DOHH2 (cell line): Measurements from ENCODE around the gene DCHS2.

Source experiments
- H3F3A ChIP-seq: fragments of 200-600 bp; sonication (generic), shearing (Covaris generic); 2 replicates; pipeline ENCODE4 v1.6.0; 2016; ENCODE audit warnings: antibody characterized with exemption, mild to moderate bottlenecking; ENCODE audit not compliant: control insufficient read depth, insufficient read depth
- H3K27ac ChIP-seq: fragments of 200-600 bp; sonication (generic); 2 replicates; pipeline ENCODE4 v1.5.1; 2014; ENCODE audit warnings: low read depth, mild to moderate bottlenecking, low read length, moderate library complexity
- H3K27me3 ChIP-seq: fragments of 200-600 bp; sonication (generic); 2 replicates; pipeline ENCODE4 v1.6.1; 2014; ENCODE audit warnings: mild to moderate bottlenecking, low read length, mixed read lengths; ENCODE audit not compliant: control insufficient read depth
- H3K36me3 ChIP-seq: fragments of 200-600 bp; sonication (generic); 2 replicates; pipeline ENCODE4 v1.6.1; 2014; ENCODE audit warnings: mild to moderate bottlenecking, low read length, moderate library complexity, mixed read lengths; ENCODE audit not compliant: control insufficient read depth
- H3K4me1 ChIP-seq: fragments of 200-600 bp; sonication (generic); 2 replicates; pipeline ENCODE4 v1.6.1; 2014; ENCODE audit warnings: mild to moderate bottlenecking, low read length, mixed read lengths; ENCODE audit not compliant: control insufficient read depth
- H3K4me2 ChIP-seq: fragments of 200-600 bp; sonication (generic); 2 replicates; pipeline ENCODE4 v1.6.0; 2014; ENCODE audit warnings: mild to moderate bottlenecking, low read length, moderate library complexity
- H3K4me3 ChIP-seq: fragments of 200-600 bp; sonication (generic); 2 replicates; pipeline ENCODE4 v1.5.1; 2014; ENCODE audit warnings: mild to moderate bottlenecking, low read length, mixed read lengths
- H3K79me2 ChIP-seq: fragments of 200-600 bp; sonication (generic); 2 replicates; pipeline ENCODE4 v1.6.1; 2014; ENCODE audit warnings: mild to moderate bottlenecking, low read length, mixed read lengths; ENCODE audit not compliant: control insufficient read depth
- H3K9me2 ChIP-seq: fragments of 200-600 bp; sonication (generic); replicated peaks from 2 replicates; pipeline ENCODE4 v1.6.1; 2014; ENCODE audit warnings: mild to moderate bottlenecking, low read length, mixed read lengths; ENCODE audit not compliant: control insufficient read depth
- H3K9me3 ChIP-seq: fragments of 200-600 bp; sonication (generic); 2 replicates; pipeline ENCODE4 v1.6.1; 2014; ENCODE audit warnings: antibody characterized with exemption, low read length, mixed read lengths; ENCODE audit not compliant: control insufficient read depth, insufficient read depth
- H4K20me1 ChIP-seq: fragments of 200-600 bp; sonication (generic); 2 replicates; pipeline ENCODE4 v1.6.0; 2014; ENCODE audit warnings: low read depth, mild to moderate bottlenecking, antibody characterized with exemption, low read length, moderate library complexity; ENCODE audit not compliant: control insufficient read depth, insufficient read depth
- CTCF ChIP-seq: fragments of 200-600 bp; sonication (generic); IDR thresholded peaks from one replicate; pipeline ENCODE4 v1.5.1; 2014; ENCODE audit warnings: antibody characterized with exemption, mild to moderate bottlenecking, low read depth, low read length; ENCODE audit not compliant: poor library complexity, severe bottlenecking
- EZH2phosphoT487 ChIP-seq: fragments of 200-600 bp; sonication (generic); IDR thresholded peaks from 2 replicates; pipeline ENCODE4 v1.6.1; 2017; ENCODE audit warnings: borderline replicate concordance, mild to moderate bottlenecking, antibody characterized with exemption, low read length, moderate library complexity, mixed read lengths

The DCHS2 gene

DNA sequence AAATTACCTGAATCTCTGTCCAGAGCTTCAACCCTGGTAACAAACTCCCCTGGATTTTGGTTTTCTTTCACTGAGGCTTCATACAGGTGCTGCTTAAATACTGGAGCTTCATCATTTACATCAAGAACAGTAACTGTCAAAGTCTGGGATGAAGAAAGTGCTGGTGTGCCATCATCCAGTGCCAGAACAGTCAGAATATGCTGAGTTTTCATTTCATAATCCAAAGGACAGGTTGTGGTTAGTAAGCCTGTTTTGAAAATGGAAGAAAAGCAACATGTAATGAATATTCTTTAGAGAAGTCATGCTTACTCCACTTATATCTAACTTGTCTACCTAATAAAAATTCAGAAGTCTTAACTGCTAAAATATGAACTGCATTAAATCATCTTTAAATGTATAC lies 175.9 kb downstream of the DCHS2 start:
- Histone ChIP-seq H3K4me3 (no peak overlapping the region), H3K79me2 (no peaks in the 10 kb centered on the region), H3K4me1 (no peaks in the 10 kb centered on the region), H3K4me2 (no peak overlapping the region), H3K36me3 (no peaks in the 10 kb centered on the region), H3K9me3 (no peaks in the 10 kb centered on the region), H3K27me3 (no peaks in the 10 kb centered on the region), H3K9me2 (no peaks in the 10 kb centered on the region), H4K20me1 (no peaks in the 10 kb centered on the region), H3F3A (no peaks in the 10 kb centered on the region), H3K27ac (no peak overlapping the region)
- TF ChIP-seq CTCF (no peak), EZH2phosphoT487 (no peak)

DNA sequence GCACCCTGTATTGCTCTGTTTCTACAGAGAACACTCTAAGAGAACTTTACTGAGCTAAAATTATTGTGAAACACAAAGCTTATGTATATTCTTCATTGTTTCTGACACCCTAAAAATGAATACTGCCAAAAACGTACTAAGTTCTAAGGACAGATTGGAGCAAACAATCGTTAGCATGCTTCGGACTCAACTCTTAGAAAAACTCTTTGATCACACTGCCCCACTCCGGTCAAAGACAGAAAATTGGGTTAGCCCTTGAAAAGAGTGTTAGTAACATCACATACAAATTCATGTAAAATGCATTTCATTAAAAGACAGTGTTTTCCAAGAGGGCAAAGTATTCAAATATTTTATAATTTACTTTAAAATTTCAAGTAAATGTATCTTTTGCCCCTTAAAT lies 177.4 kb downstream of the DCHS2 start:
- no peaks in the 10 kb centered on the region for H4K20me1 ChIP-seq
- H3F3A ChIP-seq, result no peaks in the 10 kb centered on the region
- H3K4me1 ChIP-seq, result no peaks in the 10 kb centered on the region
- no peaks in the 10 kb centered on the region for H3K9me2 ChIP-seq
- H3K79me2 ChIP-seq, result no peaks in the 10 kb centered on the region
- no peak overlapping the region for H3K4me2 ChIP-seq
- H3K9me3 ChIP-seq, result no peaks in the 10 kb centered on the region
- no peak overlapping the region for H3K4me3 ChIP-seq
- H3K36me3 ChIP-seq, result no peaks in the 10 kb centered on the region
- TF ChIP-seq EZH2phosphoT487 (no peak), CTCF (no peak)
- H3K27me3 ChIP-seq, result no peaks in the 10 kb centered on the region
- no peak overlapping the region for H3K27ac ChIP-seq

- H3K9me3 ChIP-seq, result no peaks in the 10 kb centered on the region
- no peak overlapping the region for H3K4me2 ChIP-seq
- no peaks in the 10 kb centered on the region for H3K79me2 ChIP-seq
- no peaks in the 10 kb centered on the region for H3K4me1 ChIP-seq
- no peaks in the 10 kb centered on the region for H4K20me1 ChIP-seq
- no peaks in the 10 kb centered on the region for H3K36me3 ChIP-seq
- no peak overlapping the region for H3K27ac ChIP-seq
- no peaks in the 10 kb centered on the region for H3K27me3 ChIP-seq
- no peaks in the 10 kb centered on the region for H3K9me2 ChIP-seq
- no peak overlapping the region for H3K4me3 ChIP-seq
- no peak for TF ChIP-seq EZH2phosphoT487
- TF ChIP-seq CTCF, result no peak
- H3F3A ChIP-seq, result no peaks in the 10 kb centered on the region
These were observed 178.5 kb downstream of the DCHS2 start for GRCh38 chr4:154313004-154313585.
